Measurements from ENCODE around the gene ATP2C1.

The ATP2C1 gene

DNA sequence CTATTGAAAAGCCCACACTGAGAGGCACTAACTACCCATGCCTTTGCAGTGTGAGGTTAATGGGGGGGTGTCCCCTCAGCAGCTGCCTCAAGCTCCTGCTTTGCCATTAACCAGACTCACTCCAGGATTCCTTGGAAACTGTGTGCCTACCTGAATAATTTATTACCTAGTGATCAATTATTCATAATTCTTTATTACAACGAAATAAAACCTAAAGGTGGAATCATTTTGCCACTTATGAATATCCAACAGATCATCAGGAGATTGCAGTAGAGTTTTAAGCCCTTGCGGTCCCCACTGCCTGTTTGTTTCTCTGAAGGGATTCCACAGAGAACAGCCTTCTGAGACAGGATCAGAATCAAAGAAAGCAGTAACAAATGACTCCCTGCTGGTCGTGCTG is 156.1 kb downstream of the ATP2C1 start:
- no peak for DNase-seq

DNA sequence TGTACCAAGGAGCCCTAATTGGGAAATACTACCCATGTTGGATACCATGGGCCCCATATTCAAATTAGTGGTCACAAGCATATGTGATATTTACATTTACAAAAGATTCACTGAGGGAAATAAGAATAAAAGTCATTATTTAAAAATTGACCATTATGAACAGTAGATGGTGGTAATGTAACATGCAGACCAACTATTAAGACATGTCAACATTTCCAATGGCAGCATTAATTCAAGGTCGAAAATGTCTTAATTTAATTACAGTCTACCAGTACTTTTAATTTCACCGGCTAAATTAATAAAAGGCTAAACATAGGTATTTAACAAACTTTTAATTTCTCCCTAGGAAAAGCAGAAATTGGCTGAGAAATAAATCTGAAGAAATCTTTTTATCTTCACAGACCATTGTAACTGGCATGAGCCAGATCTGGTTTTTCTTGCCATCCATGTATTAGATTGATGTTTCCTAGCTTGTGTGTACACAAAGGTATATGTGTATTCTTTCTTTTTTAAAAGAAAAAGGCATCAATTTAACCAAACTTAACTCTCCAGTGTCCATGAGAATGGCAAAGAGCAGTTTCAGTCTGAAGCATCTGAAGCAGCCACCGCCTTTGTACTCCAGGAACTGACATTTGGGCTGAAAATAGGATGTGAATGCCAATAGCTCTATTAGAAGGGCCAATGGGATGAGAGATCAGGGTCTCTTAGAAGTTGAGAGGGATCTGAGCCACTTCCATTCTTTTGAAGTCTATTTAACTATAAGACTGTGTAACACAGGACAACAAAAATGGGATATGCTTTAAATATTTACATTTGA is 159.4 kb downstream of the ATP2C1 start:
- no peak for DNase-seq
